GM19463 (cell line): ENCODE data around the gene CARD19.
A peak's percentile ranks its signal among the peaks of the same experiment; 100 is the strongest.

Source experiments
- ATAC-seq: cut with Tn5 transposase; IDR thresholded peaks from one replicate; pipeline ENCODE4 v1.9.1; 2021; ENCODE audit warnings: mild to moderate bottlenecking, moderate library complexity; ENCODE audit not compliant: unreplicated experiment

Gene CARD19

DNA sequence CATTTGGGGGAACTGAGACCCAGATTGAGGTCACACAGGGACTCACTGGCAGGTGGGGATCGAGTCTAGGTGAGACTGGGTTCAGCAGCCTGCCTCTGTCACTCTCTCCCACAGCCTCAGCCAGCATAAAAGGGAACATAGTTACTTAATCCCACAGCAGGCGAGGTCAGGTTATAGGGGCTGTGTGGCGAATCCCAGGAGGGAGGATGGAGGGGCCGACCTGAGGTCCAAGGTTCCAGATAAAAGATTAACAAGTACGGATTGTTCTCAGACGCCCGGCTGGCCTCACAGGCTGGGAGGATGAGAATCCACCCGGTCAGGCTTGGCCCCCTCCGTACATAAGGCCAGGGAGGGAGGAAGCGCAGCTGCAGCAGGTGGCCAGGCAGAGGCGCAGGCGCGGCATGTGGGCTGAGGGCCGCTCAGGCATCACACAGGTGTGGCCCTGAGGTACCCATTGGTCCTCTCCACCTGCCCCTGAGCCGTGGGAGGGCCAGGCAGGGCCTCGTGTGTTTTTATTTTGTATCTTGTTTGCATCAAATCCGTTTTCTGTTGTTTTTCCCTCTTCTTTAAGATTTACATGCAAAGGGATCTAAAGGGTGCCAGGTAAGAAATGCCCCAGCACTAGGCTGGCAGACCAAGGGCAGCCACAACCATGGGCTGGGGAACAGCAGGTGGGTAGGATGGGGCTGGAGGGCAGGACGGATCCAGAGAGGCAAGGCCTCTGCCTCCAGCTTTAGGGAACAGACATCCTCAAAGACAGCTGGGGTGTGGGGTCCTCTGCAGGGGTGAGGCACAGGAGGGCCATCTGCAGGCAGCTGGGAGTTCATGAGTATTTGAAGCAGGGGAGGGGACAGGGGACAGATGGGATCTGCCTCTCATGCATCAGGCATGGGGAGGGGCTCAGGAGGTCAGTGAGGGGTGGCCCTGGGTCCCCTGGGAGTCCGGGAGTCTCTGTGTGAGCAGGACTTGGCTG, 33.9 kb upstream of the CARD19 start:
- ATAC-seq, result peak; percentile 30

DNA sequence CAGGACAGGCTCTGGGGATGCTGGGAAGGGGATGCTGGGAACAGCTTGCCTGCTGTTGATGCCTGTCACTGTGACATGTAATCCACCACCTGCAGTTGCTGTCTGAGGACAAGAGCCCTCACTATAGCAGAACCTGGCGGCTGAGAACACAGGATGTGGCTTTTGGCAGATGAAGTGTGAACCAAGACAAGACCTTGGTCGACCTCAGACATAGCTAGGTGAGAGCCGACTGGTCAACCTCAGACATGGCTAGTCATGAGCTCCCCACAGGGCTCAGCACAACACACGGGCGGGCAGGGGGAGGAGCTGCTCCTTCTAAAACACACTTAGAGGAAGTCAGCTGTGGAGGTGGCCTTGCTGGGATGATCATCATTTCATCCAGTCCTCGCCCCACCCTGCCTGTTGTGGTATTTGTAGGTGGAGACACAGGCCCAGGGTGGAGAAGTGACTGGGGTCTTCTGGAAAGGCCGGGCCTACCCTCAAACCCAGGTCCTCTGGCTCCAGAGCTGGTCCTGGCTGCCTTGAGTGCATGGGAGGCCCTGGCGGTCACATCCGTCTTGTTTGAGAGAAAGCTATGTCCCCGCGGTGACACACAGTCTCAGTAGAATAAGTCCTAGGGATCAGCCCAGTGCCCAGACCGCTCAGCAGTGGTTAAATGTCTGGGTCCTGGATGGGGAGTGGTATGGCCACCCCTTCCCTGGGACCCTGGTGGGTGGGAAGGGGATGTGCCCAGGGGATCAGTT, 31.5 kb upstream of the CARD19 start:
- ATAC-seq, result peak; percentile 89

GRCh38 chr9:93065135-93065720, 30.8 kb upstream of the CARD19 start:
- no peak for ATAC-seq

DNA sequence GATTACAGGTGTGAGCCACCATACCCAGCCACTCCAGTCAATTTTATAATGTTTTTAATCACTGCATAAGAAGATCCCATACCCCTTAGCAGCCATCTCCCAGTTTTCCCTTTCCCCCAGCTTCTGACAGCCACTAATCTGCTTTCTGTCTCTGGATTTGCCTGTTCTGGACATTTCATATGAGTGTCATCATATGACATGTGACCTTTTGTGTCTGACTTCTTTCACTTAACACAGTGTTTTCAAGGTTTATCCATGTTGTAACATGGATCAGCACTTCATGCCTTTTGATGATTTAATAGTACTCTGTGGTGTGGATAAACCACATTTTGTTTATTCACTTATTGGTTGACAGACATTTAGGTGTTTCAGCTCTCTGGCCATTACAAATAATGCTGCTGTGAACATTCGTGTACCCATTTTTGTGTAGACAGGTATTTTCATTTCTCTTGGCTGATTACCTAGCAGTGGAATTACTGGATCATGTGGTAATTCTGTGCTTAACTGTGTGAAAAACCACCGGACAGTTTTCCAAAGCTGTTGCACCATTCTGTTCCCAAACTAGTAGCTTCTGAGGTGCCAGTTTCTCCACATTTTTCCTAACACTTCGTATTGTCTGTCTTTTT, 28.9 kb upstream of the CARD19 start:
- no peak for ATAC-seq

DNA sequence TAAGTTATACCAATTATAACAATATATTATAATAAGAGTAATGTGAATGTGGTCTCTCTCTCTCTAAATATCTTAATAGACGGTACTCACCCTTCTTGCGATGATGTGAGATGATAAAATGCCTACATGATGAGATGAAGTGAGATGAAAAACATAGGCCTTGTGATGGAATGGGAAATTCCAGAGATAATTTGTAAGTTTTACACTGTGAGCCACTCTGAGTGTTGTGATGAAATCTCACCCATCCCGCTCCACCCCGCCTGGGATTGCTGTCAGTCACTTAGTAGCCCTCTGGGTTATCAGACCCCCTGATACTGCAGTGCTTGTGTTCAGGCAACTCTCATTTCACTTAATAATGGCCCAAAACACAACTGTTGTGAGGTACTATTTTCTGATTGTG, 27.1 kb upstream of the CARD19 start:
- ATAC-seq, result no peak

- no peak for ATAC-seq
These were observed 24.6 kb upstream of the CARD19 start for GRCh38 chr9:93071464-93071863.

DNA sequence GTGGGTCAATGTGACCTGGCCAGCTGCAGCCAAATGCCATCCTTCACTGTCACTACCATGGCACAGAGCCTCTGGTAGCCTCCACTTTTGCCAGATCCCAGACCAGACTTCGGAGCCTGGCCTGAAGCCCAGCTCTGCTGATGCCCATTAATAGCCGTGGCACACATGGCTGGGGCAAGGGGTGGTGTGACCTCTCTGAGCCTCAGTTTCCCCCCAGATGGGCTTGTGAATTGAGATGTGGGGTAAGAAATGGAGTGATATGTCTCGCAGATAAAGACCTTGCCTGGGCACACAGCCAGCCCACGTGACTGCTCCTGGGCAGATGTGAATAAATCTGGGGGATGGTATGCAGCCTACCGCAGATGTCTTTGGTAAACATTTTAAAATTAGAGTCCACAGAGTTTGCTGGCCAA, 23.6 kb upstream of the CARD19 start:
- ATAC-seq, result no peak

DNA sequence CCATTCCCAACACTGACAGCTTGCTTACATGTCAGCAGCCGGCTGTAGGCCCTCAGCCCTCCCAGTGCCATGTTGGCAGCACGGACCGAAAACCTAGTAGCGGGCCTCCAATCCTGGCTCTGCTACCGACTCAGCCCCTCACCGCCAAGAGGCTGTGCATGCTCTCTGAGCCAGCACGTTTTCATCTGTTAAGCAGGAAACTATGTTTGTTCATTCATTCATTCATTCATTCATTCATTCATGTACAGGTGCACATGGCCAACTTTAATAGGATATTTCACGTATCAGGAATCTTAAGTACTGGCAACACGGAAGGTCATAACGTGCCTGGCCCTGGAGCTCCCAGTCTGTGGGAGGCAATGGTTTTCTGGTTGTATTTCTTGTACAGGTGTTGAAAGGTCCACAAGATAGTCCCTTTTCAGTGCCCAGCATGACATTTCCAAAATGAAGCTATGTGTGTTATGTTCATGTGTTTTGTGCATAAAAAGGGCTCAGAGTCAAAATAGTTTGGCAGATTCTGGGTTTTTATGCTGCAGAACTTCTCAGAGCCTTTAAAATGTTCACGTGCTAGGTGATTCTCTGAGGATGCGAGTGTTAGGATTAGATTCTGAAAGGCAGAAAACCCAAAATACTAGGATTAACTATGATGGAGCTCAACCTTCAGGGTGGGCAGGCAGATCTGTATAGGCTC, 19.8 kb upstream of the CARD19 start:
- no peak for ATAC-seq

- ATAC-seq, result no peak
These were observed 19.3 kb upstream of the CARD19 start for GRCh38 chr9:93076792-93077128.

- ATAC-seq, result no peak
These were observed 18.6 kb upstream of the CARD19 start for GRCh38 chr9:93077367-93077766.

DNA sequence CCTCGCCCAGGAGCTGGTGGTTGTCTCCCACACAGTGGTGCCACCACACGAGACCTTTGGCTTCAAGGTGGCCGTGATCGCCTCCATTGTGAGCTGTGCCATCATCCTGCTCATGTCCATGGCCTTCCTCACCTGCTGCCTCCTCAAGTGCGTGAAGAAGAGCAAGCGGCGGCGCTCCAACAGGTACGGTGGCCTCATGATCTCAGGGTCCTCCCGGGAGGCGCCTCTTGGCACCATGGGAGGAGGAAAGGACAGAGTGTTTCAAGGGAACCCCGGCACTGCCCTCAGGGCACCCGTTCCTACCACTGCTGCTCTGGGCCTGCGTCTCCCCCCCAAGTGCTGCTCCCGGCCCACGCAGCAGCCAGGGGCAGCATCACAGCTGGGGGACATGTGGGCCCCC, 18.2 kb upstream of the CARD19 start:
- no peak for ATAC-seq

- ATAC-seq, result no peak
These were observed 16.6 kb upstream of the CARD19 start for GRCh38 chr9:93079371-93079770.

DNA sequence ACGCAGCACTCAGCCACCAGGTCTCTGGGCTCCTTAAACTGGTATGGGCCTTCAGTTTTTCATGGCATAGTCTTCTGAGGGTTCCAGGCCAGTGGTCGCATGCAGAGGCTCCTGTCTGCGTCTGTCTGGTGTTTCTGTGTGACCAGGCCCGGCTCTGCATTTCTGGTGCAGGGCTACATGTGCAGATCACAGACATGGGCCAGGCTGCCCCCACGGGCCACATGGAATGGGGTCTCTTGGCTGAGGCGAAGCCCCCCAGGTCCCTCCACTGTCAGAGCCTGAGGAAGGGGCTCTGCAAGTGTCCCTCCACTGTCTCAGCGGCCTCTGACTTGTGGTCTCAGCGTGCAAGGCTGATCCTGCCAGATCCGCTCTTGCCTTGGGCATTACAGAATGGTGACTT, 15.6 kb upstream of the CARD19 start:
- ATAC-seq, result no peak

- no peak for ATAC-seq
These were observed 14.9 kb upstream of the CARD19 start for GRCh38 chr9:93081081-93081529.

DNA sequence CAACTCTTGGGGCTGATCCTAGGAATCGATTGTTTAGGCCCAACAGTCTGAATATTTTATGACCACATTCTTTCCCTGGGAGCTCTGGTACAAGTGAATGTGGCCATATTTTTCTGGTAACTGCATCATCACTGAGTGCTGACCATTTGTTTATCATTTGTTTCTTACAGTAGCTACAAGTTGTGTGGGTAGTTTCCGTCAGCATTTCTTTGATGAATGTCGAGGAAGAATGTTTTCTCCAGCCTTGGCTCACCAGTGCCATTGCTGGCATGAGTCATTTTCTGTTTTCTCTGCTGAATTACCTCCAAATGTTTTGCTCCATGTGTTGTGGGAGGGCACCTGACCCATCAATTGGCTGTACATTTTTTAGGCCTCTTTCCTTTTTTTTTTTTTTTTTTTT, 14.1 kb upstream of the CARD19 start:
- no peak for ATAC-seq

DNA sequence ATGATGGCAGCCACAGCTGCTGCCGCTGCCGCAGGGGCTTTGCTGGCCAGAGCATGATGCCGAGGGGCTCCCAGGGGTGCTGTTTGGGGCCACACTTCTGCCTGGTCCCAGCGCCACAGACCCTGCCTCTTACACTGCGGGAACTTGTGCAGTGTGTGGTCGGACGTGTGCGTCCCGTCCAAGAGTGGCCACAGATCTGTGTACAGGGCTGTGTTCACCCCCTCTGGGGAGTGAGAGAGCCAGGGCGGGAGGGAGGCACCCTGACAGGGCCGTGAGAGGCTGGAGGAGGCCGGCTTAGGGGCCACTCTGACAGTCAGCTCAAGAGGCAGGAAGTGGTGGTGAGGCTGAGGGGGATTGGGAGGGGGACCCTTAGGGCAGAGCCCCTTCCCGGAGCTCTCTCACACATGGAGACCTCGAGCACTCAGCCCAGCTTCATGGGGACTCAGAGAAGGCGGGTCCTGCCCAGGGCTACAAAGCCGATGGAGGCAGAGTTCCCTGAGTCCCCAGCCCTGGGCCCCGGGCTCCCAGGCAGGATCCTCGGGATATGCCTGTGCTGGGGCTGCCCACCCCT, 13.1 kb upstream of the CARD19 start:
- ATAC-seq, result no peak

- ATAC-seq, result no peak
These were observed 12.2 kb upstream of the CARD19 start for GRCh38 chr9:93083592-93084470.

GRCh38 chr9:93084471-93084881, 11.5 kb upstream of the CARD19 start:
- no peak for ATAC-seq

DNA sequence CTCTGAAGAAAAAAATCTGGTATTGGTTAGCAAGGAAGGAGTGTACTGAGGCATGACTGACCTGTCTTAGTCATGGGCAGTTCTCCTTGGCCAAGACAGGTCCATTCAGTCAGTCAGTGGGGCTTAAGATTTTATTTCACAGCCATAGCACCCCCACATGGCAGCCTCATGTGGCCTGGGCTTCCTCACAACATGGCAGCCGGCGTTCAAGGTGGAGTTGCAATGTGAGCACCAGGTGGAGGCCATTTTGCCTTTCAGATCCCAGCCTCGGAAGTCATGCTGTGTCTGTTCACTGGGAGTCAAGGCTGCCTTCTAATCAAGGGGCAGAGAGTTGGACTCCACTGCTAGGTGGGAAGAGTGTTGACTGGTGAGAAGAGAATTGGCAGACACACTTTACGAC, 10.3 kb upstream of the CARD19 start:
- no peak for ATAC-seq
